Measurements from ENCODE around the gene CAMK2G.

- TF ChIP-seq CTCF (IDR thresholded peaks at IDR 0.05): no peak
- no peak for TF ChIP-seq POLR2A (IDR thresholded peaks at IDR 0.05)
These were observed 56.5 kb downstream of the CAMK2G start for GRCh38 chr10:73817826-73818225.

Measured in right lobe of liver (tissue), 4 donors.